Measurements from ENCODE around the gene RAB41.

RAB41 gene

DNA sequence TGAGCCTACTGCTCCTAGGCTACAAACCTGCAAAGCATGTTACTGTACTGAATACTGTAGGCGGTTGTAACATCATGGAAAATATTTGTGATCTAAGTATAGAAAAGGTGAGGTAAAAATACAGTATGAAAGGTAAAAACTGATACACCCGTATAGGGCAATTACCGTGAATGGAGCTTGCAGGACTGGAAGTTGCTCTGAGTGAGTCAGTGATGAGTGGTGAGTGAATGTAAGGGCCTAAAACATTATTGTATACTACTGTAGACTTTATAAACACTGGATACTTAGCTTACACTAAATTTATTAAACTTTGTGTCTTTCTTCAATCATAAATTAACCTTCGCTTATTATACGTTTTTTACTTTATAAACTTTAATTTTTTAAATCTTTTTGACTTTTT lies 11.6 kb downstream of the RAB41 start:
- no peak overlapping the region for H3K4me2 ChIP-seq (ENCODE audit: low read depth, low read length)
- H4K20me1 ChIP-seq (ENCODE audit: insufficient read depth, low read length), result no peaks in the 10 kb centered on the region
- no peak overlapping the region for H3K4me3 ChIP-seq (ENCODE audit: low read length)
- no peaks in the 10 kb centered on the region for H3K9me3 ChIP-seq (replicated peaks; ENCODE audit: insufficient read depth, low read length)
- H3K9me2 ChIP-seq (replicated peaks; ENCODE audit: insufficient read depth, low read length), result no peaks in the 10 kb centered on the region
- H3F3A ChIP-seq (ENCODE audit: insufficient read depth, low read length), result 0 out of 2 replicates have a peak, but pooled peaks cover 3% of the 10 kb centered on the region
- 0 out of 2 replicates have a peak, but pooled peaks cover 3% of the 10 kb centered on the region for H3K4me1 ChIP-seq (ENCODE audit: low read length)
- H3K9ac ChIP-seq (ENCODE audit: low read length), result no peak overlapping the region
- no peak for DNase-seq
- no peaks in the 10 kb centered on the region for H3K27me3 ChIP-seq (replicated peaks; ENCODE audit: insufficient read depth, low read length)
- peaks cover 50% of the 10 kb centered on the region for H3K79me2 ChIP-seq (ENCODE audit: low read length)
- no peaks in the 10 kb centered on the region for H3K36me3 ChIP-seq (replicated peaks; ENCODE audit: insufficient read depth, low read length)
- no peak overlapping the region for H3K27ac ChIP-seq (ENCODE audit: low read length)
- no peak overlapping the region for H2AFZ ChIP-seq (ENCODE audit: low read length)
- TF ChIP-seq EZH2phosphoT487 (IDR thresholded peaks at IDR 0.05; ENCODE audit: low read length), result no peak
- TF ChIP-seq, protein P1, sequence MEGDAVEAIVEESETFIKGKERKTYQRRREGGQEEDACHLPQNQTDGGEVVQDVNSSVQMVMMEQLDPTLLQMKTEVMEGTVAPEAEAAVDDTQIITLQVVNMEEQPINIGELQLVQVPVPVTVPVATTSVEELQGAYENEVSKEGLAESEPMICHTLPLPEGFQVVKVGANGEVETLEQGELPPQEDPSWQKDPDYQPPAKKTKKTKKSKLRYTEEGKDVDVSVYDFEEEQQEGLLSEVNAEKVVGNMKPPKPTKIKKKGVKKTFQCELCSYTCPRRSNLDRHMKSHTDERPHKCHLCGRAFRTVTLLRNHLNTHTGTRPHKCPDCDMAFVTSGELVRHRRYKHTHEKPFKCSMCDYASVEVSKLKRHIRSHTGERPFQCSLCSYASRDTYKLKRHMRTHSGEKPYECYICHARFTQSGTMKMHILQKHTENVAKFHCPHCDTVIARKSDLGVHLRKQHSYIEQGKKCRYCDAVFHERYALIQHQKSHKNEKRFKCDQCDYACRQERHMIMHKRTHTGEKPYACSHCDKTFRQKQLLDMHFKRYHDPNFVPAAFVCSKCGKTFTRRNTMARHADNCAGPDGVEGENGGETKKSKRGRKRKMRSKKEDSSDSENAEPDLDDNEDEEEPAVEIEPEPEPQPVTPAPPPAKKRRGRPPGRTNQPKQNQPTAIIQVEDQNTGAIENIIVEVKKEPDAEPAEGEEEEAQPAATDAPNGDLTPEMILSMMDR (IDR thresholded peaks at IDR 0.05; ENCODE audit: low read length), result no peak
- TF ChIP-seq EZH2 (optimal IDR thresholded peaks at IDR 0.05; ENCODE audit: low read depth, low read length), result no peak

DNA sequence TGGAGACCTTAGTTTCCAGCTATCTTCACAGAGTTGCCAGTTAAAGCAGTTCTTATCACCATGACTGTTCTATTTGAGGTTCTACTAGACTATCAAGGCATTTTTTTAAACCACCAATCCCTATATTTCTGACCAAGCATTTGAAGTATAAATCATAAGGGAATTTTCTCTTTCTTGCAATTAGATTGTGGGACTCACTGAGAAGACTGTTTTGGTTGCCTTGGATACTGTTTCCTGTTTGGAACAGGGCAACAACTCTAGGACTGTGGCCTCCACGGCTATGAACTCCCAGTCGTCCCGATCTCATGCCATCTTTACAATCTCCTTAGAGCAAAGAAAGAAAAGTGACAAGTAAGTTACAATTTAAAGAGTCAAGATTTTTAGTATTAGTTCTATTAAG lies 19.7 kb downstream of the RAB41 start:
- H3K9ac ChIP-seq (ENCODE audit: low read length), result no peak overlapping the region
- H3K4me2 ChIP-seq (ENCODE audit: low read depth, low read length), result no peak overlapping the region
- H4K20me1 ChIP-seq (ENCODE audit: insufficient read depth, low read length), result no peaks in the 10 kb centered on the region
- TF ChIP-seq EZH2 (optimal IDR thresholded peaks at IDR 0.05; ENCODE audit: low read depth, low read length) (no peak), EZH2phosphoT487 (IDR thresholded peaks at IDR 0.05; ENCODE audit: low read length) (no peak)
- TF ChIP-seq, protein P1 (IDR thresholded peaks at IDR 0.05; ENCODE audit: low read length), result no peak
- peaks cover 4% of the 10 kb centered on the region; the same call in 1 of the 2 replicates for H3K36me3 ChIP-seq (replicated peaks; ENCODE audit: insufficient read depth, low read length)
- no peak overlapping the region for H2AFZ ChIP-seq (ENCODE audit: low read length)
- H3K27ac ChIP-seq (ENCODE audit: low read length), result no peak overlapping the region
- no peaks in the 10 kb centered on the region for H3K9me3 ChIP-seq (replicated peaks; ENCODE audit: insufficient read depth, low read length)
- H3K27me3 ChIP-seq (replicated peaks; ENCODE audit: insufficient read depth, low read length), result no peaks in the 10 kb centered on the region
- no peaks in the 10 kb centered on the region; the same call in 1 of the 2 replicates for H3K79me2 ChIP-seq (ENCODE audit: low read length)
- no peaks in the 10 kb centered on the region for H3K9me2 ChIP-seq (replicated peaks; ENCODE audit: insufficient read depth, low read length)
- no peak for DNase-seq
- no peaks in the 10 kb centered on the region for H3K4me1 ChIP-seq (ENCODE audit: low read length)
- no peak overlapping the region for H3K4me3 ChIP-seq (ENCODE audit: low read length)
- no peaks in the 10 kb centered on the region for H3F3A ChIP-seq (ENCODE audit: insufficient read depth, low read length)

DNA sequence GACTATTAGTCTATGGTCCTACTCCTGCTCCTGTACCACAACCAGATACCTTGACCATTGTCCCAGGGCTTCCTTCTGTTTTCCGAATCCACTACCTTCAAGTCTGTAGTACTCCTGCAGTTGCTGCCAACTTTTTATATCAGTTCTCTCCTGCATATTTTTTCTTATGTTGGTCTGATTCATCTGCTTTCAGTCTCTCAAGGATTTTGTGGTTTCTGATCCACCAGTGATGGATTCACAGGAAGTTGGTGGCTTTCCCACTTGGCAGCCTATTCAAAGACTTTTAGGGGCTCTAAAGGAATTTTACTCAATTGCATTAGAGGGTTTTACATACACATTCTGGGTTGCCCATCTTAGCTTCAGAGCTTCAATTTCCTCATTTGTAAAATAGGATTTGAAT lies 31.5 kb downstream of the RAB41 start:
- Histone ChIP-seq H3K79me2 (ENCODE audit: low read length) (peaks cover 14% of the 10 kb centered on the region; the same call in 1 of the 2 replicates), H4K20me1 (ENCODE audit: insufficient read depth, low read length) (no peaks in the 10 kb centered on the region), H3F3A (ENCODE audit: insufficient read depth, low read length) (no peaks in the 10 kb centered on the region), H3K4me1 (ENCODE audit: low read length) (no peaks in the 10 kb centered on the region), H2AFZ (ENCODE audit: low read length) (no peak overlapping the region), H3K4me2 (ENCODE audit: low read depth, low read length) (no peak overlapping the region), H3K4me3 (ENCODE audit: low read length) (no peak overlapping the region), H3K9ac (ENCODE audit: low read length) (no peak overlapping the region), H3K9me3 (replicated peaks; ENCODE audit: insufficient read depth, low read length) (no peaks in the 10 kb centered on the region), H3K36me3 (replicated peaks; ENCODE audit: insufficient read depth, low read length) (no peaks in the 10 kb centered on the region; the same call in 1 of the 2 replicates), H3K9me2 (replicated peaks; ENCODE audit: insufficient read depth, low read length) (no peaks in the 10 kb centered on the region), H3K27ac (ENCODE audit: low read length) (no peak overlapping the region), H3K27me3 (replicated peaks; ENCODE audit: insufficient read depth, low read length) (no peaks in the 10 kb centered on the region)
- DNase-seq, result no peak
- TF ChIP-seq EZH2phosphoT487 (IDR thresholded peaks at IDR 0.05; ENCODE audit: low read length), result no peak
- TF ChIP-seq EZH2 (optimal IDR thresholded peaks at IDR 0.05; ENCODE audit: low read depth, low read length), result no peak
- TF ChIP-seq, protein P1 (IDR thresholded peaks at IDR 0.05; ENCODE audit: low read length), result no peak

All from MM.1S (cell line).